ENCODE data around the gene STK38. TPM values are rescaled to one million over a fixed set of nuclear protein-coding genes. Genes with fewer than 3 reads are reported as not detected.

The STK38 gene
- total and polyA plus RNA-seq, 2 of the 13 experiments (the other 11 are each of a cell fraction or from before 2014, with no cell fraction given), result 10.3 to 20.7 TPM

- H3K27me3 ChIP-seq (ENCODE audit: control insufficient read depth in 1 of 2, insufficient read depth in 2 of 2, low read length in 2 of 2), result no peaks in the 10 kb centered on the region
- intact Hi-C loops (cut with micrococcal nuclease; ENCODE audit: unreplicated experiment), result no loop called here
- no TSS peak for BruUV-seq (replicated peaks)
- no peaks in the 10 kb centered on the region for H4K20me1 ChIP-seq (ENCODE audit: insufficient read depth, low read length)
- DNase-seq (ENCODE audit: low spot score), result peak; percentile 39
- H3K9me3 ChIP-seq (ENCODE audit: low read length), result no peaks in the 10 kb centered on the region
- no peak overlapping the region; the same call in 1 of the 2 replicates for H3K4me2 ChIP-seq (ENCODE audit: low read depth, low read length)
- H3K4me3 ChIP-seq (replicated peaks in 1 of 3; ENCODE audit: insufficient read depth in 1 of 3, low read depth in 2 of 3, low read length in 3 of 3), result no peak overlapping the region
- H3K79me2 ChIP-seq (ENCODE audit: insufficient read depth, low read length), result no peaks in the 10 kb centered on the region
- H3K4me1 ChIP-seq (ENCODE audit: insufficient read depth, low read length), result peaks cover 15% of the 10 kb centered on the region
- in situ Hi-C loops (cut with HindIII; ENCODE audit: extremely low pct_ligation_motif_present, low pct_unique_long_range_greater_than_20kb), result no loop called here
- ChIA-PET CTCF (ENCODE audit: low intra/inter-chr PET ratio, low total read pairs) (no interaction called here), POLR2A (no interaction called here)
- H3K9ac ChIP-seq (ENCODE audit: insufficient read depth, low read depth, low read length), result no peak overlapping the region
- no peak; the same call in 2 of the 3 replicates for ATAC-seq
- peaks cover 14 to 45% of the 10 kb centered on the region in 2 experiments for H3K36me3 ChIP-seq (replicated peaks in 1 of 2; ENCODE audit: control insufficient read depth in 1 of 2, insufficient read depth in 2 of 2, low read length in 2 of 2)
- 78% methylated on average over 6 of the region's 6 CpGs for WGBS (ENCODE audit: low lambda C conversion rate)
- no peak for FAIRE-seq
- H2AFZ ChIP-seq (ENCODE audit: low read length), result no peak overlapping the region
- H3K27ac ChIP-seq (ENCODE audit: extremely low read length, insufficient read depth, low read length), result no peak overlapping the region
- TF ChIP-seq ZBTB7A (CRISPR knock-in tag; IDR thresholded peaks at IDR 0.05), result no peak
- no peak for TF ChIP-seq HOXA3 (CRISPR knock-in tag; IDR thresholded peaks at IDR 0.05)
- 0 out of 2 replicates have a peak, but pooled peaks have one; percentile 26 for TF ChIP-seq ZGPAT (CRISPR knock-in tag; IDR thresholded peaks at IDR 0.05)
- TF ChIP-seq ZNF605 (CRISPR knock-in tag; IDR thresholded peaks at IDR 0.05), result no peak
- no peak for TF ChIP-seq JUND (CRISPR knock-in tag; IDR thresholded peaks at IDR 0.05)
- TF ChIP-seq ARID5B (CRISPR knock-in tag; IDR thresholded peaks at IDR 0.05), result 0 out of 2 replicates have a peak, but pooled peaks have one; percentile 19
- no peak for TF ChIP-seq ZNF883 (CRISPR knock-in tag; IDR thresholded peaks at IDR 0.05; ENCODE audit: not compliant biosample characterization)
- TF ChIP-seq ZNF629 (CRISPR knock-in tag; conservative IDR thresholded peaks at IDR 0.05), result peak; percentile 76
- TF ChIP-seq SOX13 (IDR thresholded peaks at IDR 0.05), result no peak
- TF ChIP-seq SOX13 (CRISPR knock-in tag; conservative IDR thresholded peaks at IDR 0.05 in 1 of 2, IDR thresholded peaks at IDR 0.05 in 1 of 2), result peak in 1 of 2 experiments; percentile 30; a peak in 1 of 4 replicates
- no peak for TF ChIP-seq NR1H2 (CRISPR knock-in tag; IDR thresholded peaks at IDR 0.05; ENCODE audit: borderline replicate concordance, low read depth)
- TF ChIP-seq ZNF251 (CRISPR knock-in tag; IDR thresholded peaks at IDR 0.05), result no peak
- no peak for TF ChIP-seq TBL1XR1 (IDR thresholded peaks at IDR 0.05; ENCODE audit: borderline replicate concordance, low read length, partially characterized antibody)
- peak; percentile 32; the same call in 1 of the 2 replicates for TF ChIP-seq RCOR2 (CRISPR knock-in tag; IDR thresholded peaks at IDR 0.05)
- TF ChIP-seq STAT6 (CRISPR knock-in tag; IDR thresholded peaks at IDR 0.05; ENCODE audit: borderline replicate concordance), result no peak
- TF ChIP-seq SRSF9 (IDR thresholded peaks at IDR 0.05; ENCODE audit: borderline replicate concordance, insufficient read depth, low read depth, low read length, poor library complexity, severe bottlenecking), result no peak
Measured at GRCh38 chr6:36523936-36524499, 23.3 kb downstream of the STK38 start.
